K562 (cell line): Measurements from ENCODE around the gene CCL22. TPM values are rescaled to one million over a fixed set of nuclear protein-coding genes. Genes with fewer than 3 reads are reported as not detected.

ENCODE experiments used
- ATAC-seq: fragments of 200-7000 bp; cut with Tn5 transposase; 3 replicates; pipeline ENCODE4 v1.9.1; 2020; ENCODE audit warnings: moderate library complexity
- BruUV-seq: library from RNA; stranded (reverse); fragments of 400-500 nt; replicated peaks from 2 replicates; lab custom pipeline; 2021; lab: Mats Ljungman, UMichigan
- CTCF ChIA-PET: fragments of 300-600 bp; formaldehyde crosslinking; extraction: SDS; loops from one replicate; lab custom pipeline; 2021; ENCODE audit warnings: low intra/inter-chr PET ratio; lab: Yijun Ruan, JAX
- POLR2A ChIA-PET: fragments of 300-600, 350-650 bp; sonication (Branson Sonifier 250); formaldehyde crosslinking; extraction: SDS; loops from one replicate; lab custom pipeline; 2021; ENCODE audit warnings: antibody characterized with exemption, inconsistent platforms; lab: Yijun Ruan, JAX
- DNase-seq, 4 experiments: peaks; one replicate each; pipeline versions ENCODE4 v3.0.0 to v3.0.0-alpha.2; 2011 to 2018; ENCODE audit warnings: low spot score in 3 of 4, mixed read lengths in 3 of 4; ENCODE audit errors: extremely low read depth in 1 of 4
- FAIRE-seq: peaks from 2 replicates; lab custom pipeline; 2011; peaks lifted over from hg19 to GRCh38; lab: Jason Lieb, UNC
- H2AFZ ChIP-seq: 2 replicates; pipeline ENCODE4 v1.6.0; 2011; ENCODE audit warnings: low read depth, low read length, control low read depth, inconsistent platforms
- H3K27ac ChIP-seq: fragments of 200-600 bp; 3 replicates; pipeline ENCODE4 v1.8.0; 2011; ENCODE audit warnings: low read depth, mild to moderate bottlenecking, control low read depth, inconsistent platforms, low read length, moderate library complexity, mixed read lengths; ENCODE audit errors: extremely low read depth
- H3K27me3 ChIP-seq, 2 experiments: fragments of 300-600 bp in 1 of 2; 2 replicates in 1 of 2; 3 replicates in 1 of 2; pipeline versions ENCODE4 v1.6.0 to v1.8.0; 2011; ENCODE audit warnings: inconsistent platforms in 2 of 2, low read length in 2 of 2, mild to moderate bottlenecking in 1 of 2, mixed read lengths in 1 of 2, moderate library complexity in 1 of 2; ENCODE audit not compliant: control insufficient read depth in 2 of 2, insufficient read depth in 2 of 2
- H3K36me3 ChIP-seq: fragments of 300-600 bp; 3 replicates; pipeline ENCODE4 v1.8.0; 2011; ENCODE audit warnings: mild to moderate bottlenecking, low read length, inconsistent platforms; ENCODE audit not compliant: control insufficient read depth, insufficient read depth
- H3K4me1 ChIP-seq, 2 experiments: fragments of 200-600 bp in 1 of 2; replicated peaks in 1 of 2; 2 replicates in 1 of 2; 3 replicates in 1 of 2; pipeline versions ENCODE4 v1.5.1 to v1.8.0; 2011; ENCODE audit warnings: inconsistent platforms in 2 of 2, low read length in 2 of 2, mild to moderate bottlenecking in 1 of 2, mixed read lengths in 1 of 2, moderate library complexity in 1 of 2; ENCODE audit not compliant: control insufficient read depth in 2 of 2, insufficient read depth in 2 of 2
- H3K4me2 ChIP-seq: 2 replicates; pipeline ENCODE4 v1.6.1; 2011; ENCODE audit warnings: low read length, control low read depth, inconsistent platforms, mixed read lengths; ENCODE audit not compliant: insufficient read depth
- H3K4me3 ChIP-seq: fragments of 200-600 bp; sonication (generic), shearing (Covaris generic); 2 replicates; pipeline ENCODE4 v1.5.1; 2016; ENCODE audit warnings: control low read depth, inconsistent platforms
- H3K79me2 ChIP-seq: fragments of 200-600 bp; 3 replicates; pipeline ENCODE4 v1.8.0; 2011; ENCODE audit warnings: low read length, inconsistent platforms; ENCODE audit not compliant: control insufficient read depth, insufficient read depth
- H3K9ac ChIP-seq, 2 experiments: 2 replicates each; pipeline versions ENCODE4 v1.6.0 to v1.6.1; 2011; ENCODE audit warnings: low read depth in 2 of 2, low read length in 2 of 2, control low read depth in 1 of 2, inconsistent platforms in 1 of 2, mild to moderate bottlenecking in 1 of 2, mixed read lengths in 1 of 2; ENCODE audit not compliant: insufficient read depth in 1 of 2
- H3K9me1 ChIP-seq: one replicate; pipeline ENCODE4 v1.6.0; 2011; ENCODE audit warnings: inconsistent platforms, mild to moderate bottlenecking, low read length, moderate library complexity; ENCODE audit not compliant: control insufficient read depth, insufficient read depth
- H3K9me3 ChIP-seq: replicated peaks from 2 replicates; pipeline ENCODE4 v1.5.1; 2011; ENCODE audit warnings: low read depth, low read length, inconsistent platforms; ENCODE audit not compliant: control insufficient read depth, insufficient read depth
- H4K20me1 ChIP-seq: replicated peaks from 2 replicates; pipeline ENCODE4 v1.6.1; 2011; ENCODE audit warnings: low read length, inconsistent platforms, mixed read lengths; ENCODE audit not compliant: control insufficient read depth, insufficient read depth
- ATF3 ChIP-seq, 2 experiments: fragments of 450-650 bp in 1 of 2; sonication (generic) in 1 of 2; formaldehyde crosslinking in 1 of 2; IDR thresholded peaks in 1 of 2; conservative IDR thresholded peaks in 1 of 2; 2 replicates each; pipeline versions ENCODE4 v1.6.1 to v1.8.1; 2016 to 2023; ENCODE audit warnings: mild to moderate bottlenecking in 2 of 2, moderate library complexity in 2 of 2, inconsistent platforms in 1 of 2, missing genetic modification reagents in 1 of 2
- CEBPB ChIP-seq: fragments of 450-650 bp; IDR thresholded peaks from 2 replicates; pipeline ENCODE4 v1.6.1; 2016; ENCODE audit warnings: missing genetic modification characterization, missing compliant biosample characterization
- CEBPG ChIP-seq, 3 experiments: fragments of 200-800 bp in 1 of 3; sonication (Bioruptor generic) in 1 of 3; sonication (generic) in 1 of 3; formaldehyde crosslinking in 1 of 3; IDR thresholded peaks in 2 of 3; conservative IDR thresholded peaks in 1 of 3; 2 replicates each; pipeline versions ENCODE4 v1.6.1 to v1.8.0; 2016 to 2022; ENCODE audit warnings: missing compliant biosample characterization in 2 of 3, missing genetic modification characterization in 2 of 3, mild to moderate bottlenecking in 1 of 3, missing genetic modification reagents in 1 of 3
- HDGF ChIP-seq: fragments of 450-650 bp; IDR thresholded peaks from 2 replicates; pipeline ENCODE4 v1.6.1; 2016
- ILK ChIP-seq: fragments of 450-650 bp; IDR thresholded peaks from 2 replicates; pipeline ENCODE4 v1.6.1; 2016; ENCODE audit warnings: missing genetic modification characterization, low read depth, mild to moderate bottlenecking, missing compliant biosample characterization, moderate library complexity, borderline replicate concordance
- NFIC ChIP-seq: fragments of 450-650 bp; IDR thresholded peaks from 2 replicates; pipeline ENCODE4 v1.6.1; 2017; ENCODE audit warnings: mild to moderate bottlenecking, inconsistent platforms
- NFIX ChIP-seq: fragments of 250-450 bp; sonication (Bioruptor Pico); IDR thresholded peaks from 2 replicates; pipeline ENCODE4 v1.4.0; 2020; ENCODE audit warnings: low read depth, mild to moderate bottlenecking, moderate library complexity
- REST ChIP-seq, 2 experiments: fragments of 450-650 bp; formaldehyde crosslinking in 1 of 2; IDR thresholded peaks; 2 replicates each; pipeline versions ENCODE4 v1.4.0 to v1.6.1; 2014 to 2020; ENCODE audit warnings: mild to moderate bottlenecking in 2 of 2, borderline replicate concordance in 1 of 2, low read depth in 1 of 2
- TRIM24 ChIP-seq, 2 experiments: fragments of 450-650 bp; IDR thresholded peaks; 2 replicates each; pipeline ENCODE4 v1.6.1; 2016
- WGBS: fragments of 100-300 bp; shearing (Covaris generic); methylation state at CpG from one replicate; pipeline ENCODE4 v1.1.6; 2016; ENCODE audit warnings: low coverage, mixed read lengths; ENCODE audit not compliant: insufficient coverage; ENCODE audit errors: missing lambda C conversion rate; 5-methylcytosine and 5-hydroxymethylcytosine counted together
- in situ Hi-C: fragments of 300-500 bp; cut with MboI; formaldehyde crosslinking; loops from 4 replicates; pipeline ENCODE4 v1.15.0; 2018; ENCODE audit warnings: inconsistent platforms, mixed read lengths
- intact Hi-C: fragments of 100-400 bp; cut with micrococcal nuclease; formaldehyde crosslinking; loops from 2 replicates; pipeline ENCODE4 v1.14.2; 2022
- polyA plus RNA-seq, 8 experiments: library from polyadenylated mRNA; depleted of rRNA in 4 of 8; stranded (reverse) in 5 of 8; unstranded in 3 of 8; fragments of >200 nt; fragmentation: Nextera tagmentation in 2 of 8; fragmentation: Illumina TruSeq in 1 of 8; extraction: Ambion mirVana in 2 of 8; extraction: Trizol in 1 of 8; gene quantifications; 2 replicates each; pipeline versions ENCODE4 v1.2.1 to v1.2.3, GENCODE V29; 2011 to 2014; ENCODE audit warnings: inconsistent platforms in 1 of 8, missing spikeins in 1 of 8
- total RNA-seq, 7 experiments: library from RNA; depleted of rRNA in 6 of 7; stranded (reverse); fragments of >200 nt in 6 of 7; fragmentation: Illumina TruSeq in 2 of 7; extraction: Trizol in 2 of 7; gene quantifications; 2 replicates each; pipeline versions ENCODE4 v1.2.1 to v1.2.3, GENCODE V29; 2011 to 2021; ENCODE audit warnings: low replicate concordance in 1 of 7

The CCL22 gene
- total and polyA plus RNA-seq, 9 of the 15 experiments (the other 6 are each of a cell fraction or from before 2014, with no cell fraction given) = 0.04 to 0.29 (median 0.06) TPM; not detected in 5

DNA sequence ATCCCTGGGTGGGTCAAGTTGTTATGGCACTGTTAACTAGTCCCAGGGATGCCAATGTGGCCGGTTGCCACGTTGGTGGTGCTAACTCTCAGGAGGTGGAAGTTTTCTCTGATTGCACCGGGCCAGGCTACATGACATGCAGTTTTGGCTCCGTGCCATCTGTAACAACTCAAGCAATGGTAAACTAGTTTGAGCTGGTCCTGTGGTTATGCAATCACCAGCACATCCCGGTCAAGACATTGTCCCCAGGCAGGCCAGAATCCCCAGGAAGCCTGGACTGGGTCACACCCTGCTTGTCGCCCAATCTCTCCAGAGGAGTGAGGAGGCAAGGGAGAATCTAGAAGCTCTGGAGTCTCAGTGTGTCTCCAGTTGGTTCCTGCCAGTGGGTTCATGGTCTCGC lies 35.9 kb downstream of the CCL22 start:
- Histone ChIP-seq H3K36me3 (no peaks in the 10 kb centered on the region), H3K9me3 (no peaks in the 10 kb centered on the region; the same call in 1 of the 2 replicates), H3K79me2 (no peaks in the 10 kb centered on the region), H3K4me1 (no peaks in the 10 kb centered on the region; a peak in 1 of 5 replicates), H4K20me1 (no peaks in the 10 kb centered on the region), H3K27ac (no peak overlapping the region)
- in situ Hi-C loops = no loop called here
- intact Hi-C loops = no loop called here
- no peak for DNase-seq
- FAIRE-seq = no peak
- no peak for ATAC-seq
- BruUV-seq = no TSS peak
- TF ChIP-seq TRIM24 (IDR thresholded peaks at IDR 0.05) (peak in 1 of 2 experiments; percentile 35; a peak in 1 of 4 replicates), CEBPG (CRISPR knock-in tag; IDR thresholded peaks at IDR 0.05) (peak; percentile 44; the same call in 1 of the 2 replicates), CEBPG (tag; conservative IDR thresholded peaks at IDR 0.05 in 1 of 2, IDR thresholded peaks at IDR 0.05 in 1 of 2) (peak; percentile 46 to 86; a peak in 3 of 4 replicates), ATF3 (IDR thresholded peaks at IDR 0.05) (0 out of 2 replicates have a peak, but pooled peaks have one; percentile 35), ATF3 (CRISPR knock-in tag; conservative IDR thresholded peaks at IDR 0.05) (no peak), CEBPB (tag) (peak; percentile 68; the same call in 1 of the 2 replicates), REST (IDR thresholded peaks at IDR 0.05; ENCODE audit: borderline replicate concordance) (peak; percentile 93), REST (CRISPR knock-in tag; IDR thresholded peaks at IDR 0.05; ENCODE audit: low read depth) (no peak), NFIC (peak; percentile 92), HDGF (no peak), NFIX (CRISPR knock-in tag) (peak; percentile 35; the same call in 1 of the 2 replicates), ILK (tag) (no peak)
- TF ChIP-seq, all 486 proteins: peak for 7
- Histone ChIP-seq H3K4me3 (no peak overlapping the region), H2AFZ (no peak overlapping the region), H3K27me3 (peaks cover 0 to 25% of the 10 kb centered on the region in 2 experiments; a peak in 3 of 5 replicates), H3K9ac (no peak overlapping the region), H3K9me1 (no peaks in the 10 kb centered on the region), H3K4me2 (no peak overlapping the region)
- CTCF ChIA-PET = no interaction called here
- POLR2A ChIA-PET = interaction anchor here (0.9 kb wide), 1 partner anchor 13 kb away, joined by 3 read pairs; no protein-coding TSS in a partner anchor
- WGBS = 9% methylated on average over 7 of the region's 7 CpGs
